Heart left ventricle (tissue), 13 donors: ENCODE results near the gene MDFIC.

Source experiments
- POLR2A ChIP-seq, 2 donors: fragments of 450-650 bp; IDR thresholded peaks; one replicate each; pipeline ENCODE4 v1.6.1; 2017; ENCODE audit warnings: antibody characterized with exemption in 2 of 2, mild to moderate bottlenecking in 2 of 2, moderate library complexity in 2 of 2
- TF ChIP-seq, protein P1 (sequence below), 12 donors: fragments of 200-600 bp; sonication (generic) in 4 of 12; IDR thresholded peaks; one replicate each; pipeline versions ENCODE4 v1.5.0 to v1.8.0; 2018 to 2022; ENCODE audit warnings: antibody characterized with exemption in 12 of 12, mild to moderate bottlenecking in 5 of 12
- donor health status: ischemic (EF 13 %, LVEDD 7.1; RV severe dilation, severe dysfunction).
- donor health status: DM: no; HTN: yes; CAD: no.
- donor health status: DM: no; HTN: no; CAD: no.
- donor health status: ischemic (EF 25% LVEDD 6.9; RV normal size, moderate dysfunction).
- donor health status: ischemic (EF 25% LVEDD 5.7; RV mildly dilated, moderate dysfunction).
- donor health status: ischemic (EF 35%, LVEDD 5.7; RV mildly dilated, moderate dysfunction).
- donor health status: nonischemic (EF 11% LVEDD 7.7; RV severe dilation, severe dysfunction).
- donor health status: DM: yes; HTN: yes; CAD: no.
- donor health status: PGD.
- donor health status: ischemic (EF 29% LVEDD 5.4; RV normal size, mild dysfunction).
- donor health status: nonischemic (EF 23%, LVEDD 6.1; RV moderate dilation, normal function).

DNA sequence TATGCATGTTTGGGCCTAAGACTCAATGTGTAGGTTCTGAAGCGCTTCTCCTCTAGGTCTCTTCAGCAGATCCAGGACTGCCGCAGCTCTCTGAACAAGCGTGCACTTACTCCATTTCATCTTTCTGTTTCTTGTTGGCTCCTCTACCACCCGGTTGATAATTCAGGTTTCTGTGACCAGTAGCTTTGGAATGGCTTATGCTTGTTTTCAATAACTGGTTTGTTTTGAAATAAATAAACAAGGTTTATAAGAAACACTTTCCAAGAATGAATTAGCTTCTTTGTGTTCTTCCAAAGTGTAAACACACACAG is 1.5 kb downstream of the MDFIC start:
- TF ChIP-seq POLR2A (IDR thresholded peaks at IDR 0.05), result no peak
- TF ChIP-seq, protein P1, sequence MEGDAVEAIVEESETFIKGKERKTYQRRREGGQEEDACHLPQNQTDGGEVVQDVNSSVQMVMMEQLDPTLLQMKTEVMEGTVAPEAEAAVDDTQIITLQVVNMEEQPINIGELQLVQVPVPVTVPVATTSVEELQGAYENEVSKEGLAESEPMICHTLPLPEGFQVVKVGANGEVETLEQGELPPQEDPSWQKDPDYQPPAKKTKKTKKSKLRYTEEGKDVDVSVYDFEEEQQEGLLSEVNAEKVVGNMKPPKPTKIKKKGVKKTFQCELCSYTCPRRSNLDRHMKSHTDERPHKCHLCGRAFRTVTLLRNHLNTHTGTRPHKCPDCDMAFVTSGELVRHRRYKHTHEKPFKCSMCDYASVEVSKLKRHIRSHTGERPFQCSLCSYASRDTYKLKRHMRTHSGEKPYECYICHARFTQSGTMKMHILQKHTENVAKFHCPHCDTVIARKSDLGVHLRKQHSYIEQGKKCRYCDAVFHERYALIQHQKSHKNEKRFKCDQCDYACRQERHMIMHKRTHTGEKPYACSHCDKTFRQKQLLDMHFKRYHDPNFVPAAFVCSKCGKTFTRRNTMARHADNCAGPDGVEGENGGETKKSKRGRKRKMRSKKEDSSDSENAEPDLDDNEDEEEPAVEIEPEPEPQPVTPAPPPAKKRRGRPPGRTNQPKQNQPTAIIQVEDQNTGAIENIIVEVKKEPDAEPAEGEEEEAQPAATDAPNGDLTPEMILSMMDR (IDR thresholded peaks at IDR 0.05), result no peak
